ENCODE results near the gene C5orf22.
"Not testable (repeated sequence)": the region's sequence is repeated elsewhere in the genome, so short reads cannot be mapped to it uniquely, and the experiment has no call there.

The C5orf22 gene

DNA sequence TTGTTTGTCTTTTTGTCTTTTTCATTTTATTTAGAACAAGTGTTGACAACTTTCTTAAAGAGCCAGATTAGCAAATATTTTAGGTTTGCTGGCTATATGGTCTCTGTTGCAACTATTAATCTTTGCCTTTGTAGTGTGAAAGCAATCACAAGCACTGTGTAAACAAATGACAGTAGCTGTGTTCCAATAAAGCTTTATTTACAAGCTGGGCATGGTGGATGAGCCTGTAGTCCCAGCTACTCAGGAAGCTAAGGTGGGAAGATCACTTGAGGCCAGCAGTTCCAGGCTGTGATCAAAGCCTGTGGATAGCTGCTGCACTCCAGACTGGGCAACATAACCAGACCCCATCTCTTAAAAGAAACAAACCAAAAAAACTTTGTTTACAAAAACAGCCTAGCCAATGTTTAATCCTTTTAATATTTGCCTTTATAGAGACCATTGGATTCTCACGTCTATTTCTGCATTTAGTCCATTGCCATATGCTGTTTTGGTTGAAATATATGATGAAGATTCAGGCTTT lies 2.5 kb downstream of the C5orf22 start:
- Histone ChIP-seq H3K9ac (ENCODE audit: insufficient read length) (no peak overlapping the region), H3K36me3 (ENCODE audit: insufficient read depth, low read length) (peaks cover 60% of the 10 kb centered on the region), H3K9me3 (ENCODE audit: low read depth, low read length) (no peaks in the 10 kb centered on the region), H3K27ac (no peak overlapping the region), H3K4me3 (no peak overlapping the region)
- DNase-seq (ENCODE audit: low read depth, low spot score), result no peak
- TF ChIP-seq FOXP2 (optimal IDR thresholded peaks at IDR 0.05; ENCODE audit: control extremely low read depth, extremely low read length, insufficient read depth) (no peak), EZH2 (IDR thresholded peaks at IDR 0.05) (no peak), POLR2AphosphoS5 (IDR thresholded peaks at IDR 0.05; ENCODE audit: borderline replicate concordance, low read depth, low read length) (no peak)

GRCh38 chr5:31536873-31537272 lies 4.8 kb downstream of the C5orf22 start:
- Histone ChIP-seq H3K4me3 (no peak overlapping the region), H3K27ac (no peak overlapping the region), H3K9ac (ENCODE audit: insufficient read length) (no peak overlapping the region), H3K9me3 (ENCODE audit: low read depth, low read length) (no peaks in the 10 kb centered on the region), H3K36me3 (ENCODE audit: insufficient read depth, low read length) (peaks cover 70% of the 10 kb centered on the region)
- TF ChIP-seq FOXP2 (optimal IDR thresholded peaks at IDR 0.05; ENCODE audit: control extremely low read depth, extremely low read length, insufficient read depth), result no peak
- TF ChIP-seq EZH2 (IDR thresholded peaks at IDR 0.05), result no peak
- TF ChIP-seq POLR2AphosphoS5 (IDR thresholded peaks at IDR 0.05; ENCODE audit: borderline replicate concordance, low read depth, low read length), result no peak
- DNase-seq (ENCODE audit: low read depth, low spot score), result no peak

GRCh38 chr5:31537349-31537748 lies 5.2 kb downstream of the C5orf22 start:
- H3K9me3 ChIP-seq (ENCODE audit: low read depth, low read length), result no peaks in the 10 kb centered on the region
- H3K4me3 ChIP-seq, result no peak overlapping the region
- TF ChIP-seq EZH2 (IDR thresholded peaks at IDR 0.05), result no peak
- no peak for TF ChIP-seq POLR2AphosphoS5 (IDR thresholded peaks at IDR 0.05; ENCODE audit: borderline replicate concordance, low read depth, low read length)
- TF ChIP-seq FOXP2 (optimal IDR thresholded peaks at IDR 0.05; ENCODE audit: control extremely low read depth, extremely low read length, insufficient read depth), result no peak
- H3K9ac ChIP-seq (ENCODE audit: insufficient read length), result no peak overlapping the region
- no peak for DNase-seq (ENCODE audit: low read depth, low spot score)
- no peak overlapping the region for H3K27ac ChIP-seq
- H3K36me3 ChIP-seq (ENCODE audit: insufficient read depth, low read length), result peaks cover 73% of the 10 kb centered on the region

- no peak for DNase-seq (ENCODE audit: low read depth, low spot score)
- Histone ChIP-seq H3K4me3 (no peak overlapping the region), H3K9me3 (ENCODE audit: low read depth, low read length) (no peaks in the 10 kb centered on the region), H3K9ac (ENCODE audit: insufficient read length) (no peak overlapping the region), H3K27ac (no peak overlapping the region), H3K36me3 (ENCODE audit: insufficient read depth, low read length) (peaks cover 78% of the 10 kb centered on the region)
- no peak for TF ChIP-seq EZH2 (IDR thresholded peaks at IDR 0.05)
- no peak for TF ChIP-seq POLR2AphosphoS5 (IDR thresholded peaks at IDR 0.05; ENCODE audit: borderline replicate concordance, low read depth, low read length)
- no peak for TF ChIP-seq FOXP2 (optimal IDR thresholded peaks at IDR 0.05; ENCODE audit: control extremely low read depth, extremely low read length, insufficient read depth)
Observed at GRCh38 chr5:31537851-31538250, 5.8 kb downstream of the C5orf22 start.

- DNase-seq (ENCODE audit: low read depth, low spot score); H3K27ac ChIP-seq; H3K9me3 ChIP-seq (ENCODE audit: low read depth, low read length); H3K9ac ChIP-seq (ENCODE audit: insufficient read length); H3K4me3 ChIP-seq: not testable (repeated sequence)
- peaks cover 62% of the 10 kb centered on the region for H3K36me3 ChIP-seq (ENCODE audit: insufficient read depth, low read length)
Observed at GRCh38 chr5:31549114-31549513, 17.0 kb downstream of the C5orf22 start.

- H3K4me3 ChIP-seq, result no peak overlapping the region
- H3K9ac ChIP-seq (ENCODE audit: insufficient read length), result no peak overlapping the region
- no peaks in the 10 kb centered on the region for H3K9me3 ChIP-seq (ENCODE audit: low read depth, low read length)
- DNase-seq (ENCODE audit: low read depth, low spot score), result no peak
- TF ChIP-seq POLR2AphosphoS5 (IDR thresholded peaks at IDR 0.05; ENCODE audit: borderline replicate concordance, low read depth, low read length), result no peak
- no peak for TF ChIP-seq EZH2 (IDR thresholded peaks at IDR 0.05)
- no peak for TF ChIP-seq FOXP2 (optimal IDR thresholded peaks at IDR 0.05; ENCODE audit: control extremely low read depth, extremely low read length, insufficient read depth)
- H3K36me3 ChIP-seq (ENCODE audit: insufficient read depth, low read length), result peaks cover 47% of the 10 kb centered on the region
- no peak overlapping the region for H3K27ac ChIP-seq
Observed at GRCh38 chr5:31551878-31552277, 19.8 kb downstream of the C5orf22 start.

GRCh38 chr5:31553863-31554262 lies 21.8 kb downstream of the C5orf22 start:
- H3K36me3 ChIP-seq (ENCODE audit: insufficient read depth, low read length), result peaks cover 35% of the 10 kb centered on the region
- no peak for DNase-seq (ENCODE audit: low read depth, low spot score)
- no peak overlapping the region for H3K27ac ChIP-seq
- no peak overlapping the region for H3K4me3 ChIP-seq
- no peaks in the 10 kb centered on the region for H3K9me3 ChIP-seq (ENCODE audit: low read depth, low read length)
- no peak overlapping the region for H3K9ac ChIP-seq (ENCODE audit: insufficient read length)
- TF ChIP-seq EZH2 (IDR thresholded peaks at IDR 0.05) (no peak), POLR2AphosphoS5 (IDR thresholded peaks at IDR 0.05; ENCODE audit: borderline replicate concordance, low read depth, low read length) (no peak), FOXP2 (optimal IDR thresholded peaks at IDR 0.05; ENCODE audit: control extremely low read depth, extremely low read length, insufficient read depth) (no peak)

DNA sequence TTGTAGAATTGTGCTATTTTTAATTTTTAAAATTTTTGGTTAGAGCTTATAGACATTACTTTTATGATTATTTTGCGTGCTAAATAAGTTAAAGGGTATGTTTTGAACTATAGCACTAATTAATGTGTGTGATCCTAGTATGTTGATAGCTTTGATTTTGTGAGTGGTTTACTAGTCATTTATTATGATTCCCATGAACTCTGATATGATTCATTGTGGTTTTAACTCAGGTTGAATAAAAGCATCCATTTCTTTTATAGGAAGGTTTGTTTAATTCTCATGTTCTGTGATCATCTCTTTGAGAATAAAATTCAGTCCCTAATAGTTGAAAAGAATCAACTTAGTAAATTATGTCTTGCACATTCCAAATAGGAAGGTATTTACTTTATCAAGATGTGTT lies 22.5 kb downstream of the C5orf22 start:
- Histone ChIP-seq H3K36me3 (ENCODE audit: insufficient read depth, low read length) (peaks cover 35% of the 10 kb centered on the region), H3K27ac (no peak overlapping the region), H3K9me3 (ENCODE audit: low read depth, low read length) (no peaks in the 10 kb centered on the region), H3K9ac (ENCODE audit: insufficient read length) (no peak overlapping the region), H3K4me3 (no peak overlapping the region)
- TF ChIP-seq EZH2 (IDR thresholded peaks at IDR 0.05), result no peak
- no peak for TF ChIP-seq FOXP2 (optimal IDR thresholded peaks at IDR 0.05; ENCODE audit: control extremely low read depth, extremely low read length, insufficient read depth)
- no peak for TF ChIP-seq POLR2AphosphoS5 (IDR thresholded peaks at IDR 0.05; ENCODE audit: borderline replicate concordance, low read depth, low read length)
- DNase-seq (ENCODE audit: low read depth, low spot score), result no peak

DNA sequence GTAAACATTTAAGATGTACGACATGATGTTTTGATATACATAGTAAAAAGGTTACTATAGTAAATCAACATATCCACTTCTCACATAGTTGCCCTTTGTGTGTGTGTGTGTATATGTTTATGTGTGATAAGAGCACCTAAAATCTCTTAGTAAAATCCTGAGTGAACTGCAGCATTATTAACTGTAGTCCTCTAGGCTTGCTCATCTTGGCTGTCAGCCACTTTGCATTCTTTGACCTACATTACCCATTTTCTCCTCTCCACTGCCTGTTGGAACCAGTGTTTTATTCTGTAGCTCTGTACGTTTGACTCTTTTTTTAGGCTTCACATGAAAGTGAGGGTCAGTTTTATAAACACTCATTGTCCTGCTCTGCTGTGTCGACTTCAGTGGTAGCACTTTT lies 24.4 kb downstream of the C5orf22 start:
- Histone ChIP-seq H3K9me3 (ENCODE audit: low read depth, low read length) (no peaks in the 10 kb centered on the region), H3K9ac (ENCODE audit: insufficient read length) (no peak overlapping the region), H3K4me3 (no peak overlapping the region), H3K36me3 (ENCODE audit: insufficient read depth, low read length) (peaks cover 31% of the 10 kb centered on the region), H3K27ac (no peak overlapping the region)
- DNase-seq (ENCODE audit: low read depth, low spot score), result no peak
- TF ChIP-seq EZH2 (IDR thresholded peaks at IDR 0.05) (no peak), POLR2AphosphoS5 (IDR thresholded peaks at IDR 0.05; ENCODE audit: borderline replicate concordance, low read depth, low read length) (no peak), FOXP2 (optimal IDR thresholded peaks at IDR 0.05; ENCODE audit: control extremely low read depth, extremely low read length, insufficient read depth) (no peak)

Measured in SK-N-MC (cell line).